HG02884 (cell line): ENCODE data around the gene PFN3.
"Not testable (repeated sequence)": the region's sequence is repeated elsewhere in the genome, so short reads cannot be mapped to it uniquely, and the experiment has no call there.

Experiments
- ATAC-seq: cut with Tn5 transposase; IDR thresholded peaks from one replicate; pipeline ENCODE4 v1.9.1; 2021; ENCODE audit warnings: mild to moderate bottlenecking, moderate library complexity; ENCODE audit not compliant: unreplicated experiment

Gene PFN3

DNA sequence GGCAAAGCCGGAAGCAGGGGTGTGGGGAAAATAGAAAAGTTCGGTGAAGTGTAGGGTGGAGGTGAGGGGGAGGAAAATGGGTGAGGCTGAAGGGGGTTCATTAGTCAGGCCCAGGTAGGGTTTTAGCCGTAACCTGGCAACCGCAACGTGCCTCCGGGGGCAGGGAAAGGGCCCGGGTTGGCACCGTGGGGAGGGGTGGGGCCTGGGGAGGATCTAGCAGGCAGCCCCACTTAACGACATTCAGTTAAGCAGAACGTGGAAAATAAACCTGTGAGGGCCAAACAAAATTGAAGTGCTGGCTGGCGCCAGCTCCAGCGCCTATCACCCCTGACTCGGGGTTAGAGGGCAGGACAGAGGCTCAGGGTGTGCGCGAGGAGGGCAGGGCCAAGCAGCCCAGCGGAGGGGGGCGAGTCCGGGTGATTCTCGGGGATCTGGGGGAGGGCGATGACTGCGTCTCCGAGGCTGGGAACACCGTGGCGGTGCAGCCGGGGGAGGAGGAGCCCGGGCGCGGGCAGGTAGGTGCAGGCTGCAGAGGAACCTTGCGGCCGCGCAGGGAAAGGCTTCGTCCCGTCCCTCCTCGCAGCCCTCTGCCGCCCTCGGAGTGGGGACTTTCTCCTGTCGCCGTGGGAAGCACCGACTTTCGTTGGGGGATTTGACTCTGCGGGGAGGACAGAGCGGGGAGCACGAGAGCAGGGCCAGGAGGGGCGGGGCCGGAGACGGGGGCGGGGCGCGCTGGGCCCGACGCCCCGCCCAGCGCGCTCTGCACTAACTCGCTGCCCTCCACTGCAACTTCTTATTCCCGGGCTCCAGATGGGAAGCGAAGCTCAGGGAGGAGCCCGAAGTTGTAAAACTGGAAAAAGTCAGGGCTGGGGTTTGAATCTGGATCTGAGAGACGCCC lies 37.6 kb downstream of the PFN3 start:
- ATAC-seq = peak; percentile 43

DNA sequence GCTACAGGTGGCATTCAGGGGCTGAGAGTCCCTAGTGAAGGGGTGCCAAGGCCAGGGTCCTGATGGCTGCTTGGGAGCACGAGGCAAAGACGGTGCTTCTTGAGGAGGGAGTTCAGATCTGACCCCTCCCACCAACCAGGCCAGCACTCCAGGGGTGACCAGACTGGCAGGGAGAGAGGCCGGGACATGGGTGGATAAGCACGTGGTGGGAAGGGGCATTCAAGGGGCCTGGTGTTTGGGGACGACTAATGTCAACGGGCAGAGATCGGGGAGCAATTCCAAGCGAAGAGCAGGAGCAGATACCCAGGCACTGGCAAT lies 38.2 kb downstream of the PFN3 start:
- ATAC-seq = no peak

- no peak for ATAC-seq
Observed at GRCh38 chr5:177361418-177362291, 38.8 kb downstream of the PFN3 start.

DNA sequence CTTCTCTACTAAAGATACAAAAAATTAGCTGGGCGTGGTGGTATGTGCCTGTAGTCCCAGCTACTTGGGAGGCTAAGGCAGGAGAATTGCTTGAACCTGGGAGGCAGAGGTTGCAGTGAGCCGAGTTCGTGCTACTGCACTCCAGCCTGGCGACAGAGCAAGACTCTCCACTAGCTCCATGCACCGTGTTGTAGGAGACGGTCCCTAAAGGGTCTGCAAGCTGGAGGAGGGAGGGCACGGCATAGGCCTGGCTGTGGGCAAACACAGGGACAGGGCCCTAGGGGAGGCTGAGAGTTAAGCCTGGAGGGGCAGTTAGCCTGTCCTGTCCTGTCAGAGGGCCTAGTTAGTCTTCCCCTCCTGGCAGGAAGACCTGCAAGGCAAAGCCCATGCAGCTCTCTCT lies 39.7 kb downstream of the PFN3 start:
- not testable (repeated sequence) for ATAC-seq

DNA sequence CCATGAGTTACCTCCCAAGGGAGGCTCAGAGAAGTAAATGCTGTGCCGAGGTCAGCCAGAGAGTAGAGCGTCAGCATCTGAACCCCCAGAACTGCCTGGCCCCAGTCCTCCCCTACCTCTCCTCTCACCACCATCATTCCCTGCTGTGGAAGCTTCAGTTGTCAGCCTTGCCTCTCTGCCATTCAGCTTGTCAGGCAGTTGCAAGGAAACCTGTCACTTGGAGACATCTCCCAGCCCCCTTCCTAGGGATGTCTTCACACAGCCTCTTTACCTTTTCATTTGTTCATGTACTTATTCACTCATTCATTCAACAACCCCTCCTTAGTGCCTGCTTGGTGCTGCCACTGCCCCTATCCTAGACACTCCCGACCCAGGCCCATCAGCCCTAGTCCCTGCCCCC lies 40.6 kb downstream of the PFN3 start:
- ATAC-seq = no peak

DNA sequence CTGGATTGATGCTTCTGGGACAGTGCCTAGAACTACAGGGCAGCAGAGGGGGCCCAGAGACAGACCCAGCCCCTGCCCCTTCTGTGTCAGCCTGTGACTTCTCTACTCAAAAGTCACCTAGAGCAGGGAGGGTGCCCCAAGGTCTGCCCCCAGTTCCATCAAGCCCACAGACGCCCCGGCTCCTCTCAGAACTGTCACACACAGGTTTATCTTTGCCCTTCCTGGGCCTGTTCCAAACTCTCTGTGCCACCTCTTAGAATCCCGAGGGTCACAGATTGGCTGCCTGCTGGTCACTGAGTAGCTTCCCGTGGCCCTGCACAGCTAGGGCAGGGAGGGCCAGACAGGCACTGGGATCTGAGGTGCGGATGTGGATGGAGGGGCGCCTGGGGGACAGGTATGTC lies 41.0 kb downstream of the PFN3 start:
- ATAC-seq = no peak

- ATAC-seq = no peak
Observed at GRCh38 chr5:177358370-177358819, 42.1 kb downstream of the PFN3 start.

DNA sequence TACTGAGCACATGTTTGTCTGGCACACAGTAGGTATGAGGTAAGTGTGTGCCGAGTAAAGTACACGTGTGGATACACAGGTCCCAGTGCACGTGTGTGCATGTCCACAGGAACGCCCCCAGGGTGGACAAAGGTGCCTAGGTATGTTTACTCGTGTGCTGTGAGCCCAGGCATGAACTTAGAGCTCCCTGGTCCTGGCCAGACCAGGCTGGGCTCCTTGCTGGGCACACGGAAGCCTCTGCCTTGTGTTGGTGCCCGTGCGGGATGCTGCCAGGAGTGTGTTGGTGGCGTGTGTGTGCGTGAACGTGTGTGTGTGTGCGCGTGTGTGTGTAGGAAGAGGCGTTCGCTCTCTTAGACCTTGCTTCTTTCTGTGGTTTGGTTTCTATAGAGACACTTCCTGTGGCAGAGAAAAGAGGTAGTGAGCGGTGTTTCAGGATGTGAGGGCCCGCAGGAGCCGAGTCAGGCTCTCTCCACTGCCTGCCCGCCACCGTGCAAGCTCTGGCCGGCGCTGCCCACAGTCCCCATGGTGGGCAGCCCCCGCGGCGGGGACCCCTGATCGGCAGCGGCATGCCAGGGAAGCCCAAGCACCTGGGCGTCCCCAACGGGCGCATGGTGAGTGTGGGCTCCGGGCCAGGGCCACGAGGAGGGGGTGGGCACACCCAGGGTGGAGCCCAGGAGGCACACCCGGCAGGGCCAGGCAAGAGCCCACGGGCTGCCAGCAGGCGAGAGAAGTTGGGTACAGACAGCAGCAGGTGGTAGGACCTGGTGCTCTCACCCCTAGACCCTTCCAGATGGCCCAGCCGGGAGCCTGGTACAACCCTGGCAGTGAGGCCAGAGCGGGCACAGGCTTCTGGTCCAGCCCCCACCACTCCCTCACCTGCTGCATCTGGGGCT lies 42.8 kb downstream of the PFN3 start, which contains the start of gene RGS14:
Gene RGS14 (plus strand): TSS at position 466 of the 893 bp plus-strand sequence. CDS start 101 bp downstream, at position 567.
- peak; percentile 91 for ATAC-seq

- ATAC-seq = no peak
Observed at GRCh38 chr5:177357146-177357458, 43.4 kb downstream of the PFN3 start.

DNA sequence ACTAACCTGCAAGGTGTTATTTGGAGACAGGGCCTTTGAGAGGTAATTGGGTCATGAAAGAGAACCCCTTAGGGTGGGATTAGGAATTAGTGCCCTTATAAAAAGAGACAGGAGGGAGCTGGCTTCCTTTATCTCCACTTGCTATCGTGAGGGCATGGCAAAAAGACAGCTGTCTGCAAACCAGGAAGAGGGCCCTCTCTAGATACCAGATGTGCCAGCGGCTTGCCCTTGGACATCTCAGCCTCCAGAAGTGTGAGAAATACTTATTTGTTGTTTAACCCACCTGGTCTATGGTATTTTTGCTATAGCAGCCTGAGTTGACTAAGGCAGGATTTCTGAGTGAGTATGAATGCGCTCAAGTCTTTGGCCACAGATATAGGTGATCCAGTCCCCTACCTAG lies 43.7 kb downstream of the PFN3 start:
- ATAC-seq = no peak

- ATAC-seq = no peak
Observed at GRCh38 chr5:177355868-177356168, 44.6 kb downstream of the PFN3 start.

GRCh38 chr5:177355162-177355867 lies 45.1 kb downstream of the PFN3 start:
- no peak for ATAC-seq

DNA sequence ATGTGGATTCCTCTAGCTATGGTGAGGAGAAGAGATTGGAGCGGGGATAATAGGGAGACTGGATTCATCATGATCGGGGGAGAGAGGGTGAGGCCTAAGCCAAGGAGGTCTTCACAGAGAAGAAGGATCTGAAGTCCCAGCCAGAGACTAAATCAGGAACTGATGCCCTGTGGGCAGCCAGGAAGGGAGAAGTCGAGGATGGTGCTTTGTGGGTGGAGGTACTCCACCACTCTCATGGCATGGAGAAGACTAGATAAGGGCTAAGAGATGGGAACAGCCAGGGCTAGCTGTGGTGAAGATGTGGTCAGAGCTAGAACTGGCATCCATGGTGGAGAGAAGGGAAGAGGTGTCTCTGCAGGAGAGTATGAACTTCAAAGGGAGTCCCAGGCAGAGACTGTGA lies 45.8 kb downstream of the PFN3 start:
- no peak for ATAC-seq

- ATAC-seq = no peak
Observed at GRCh38 chr5:177354256-177354655, 46.2 kb downstream of the PFN3 start.

GRCh38 chr5:177353093-177353492 lies 47.4 kb downstream of the PFN3 start:
- ATAC-seq = no peak

- ATAC-seq = peak; percentile 88
Observed at GRCh38 chr5:177351392-177352329, 48.8 kb downstream of the PFN3 start, which contains the start of gene LMAN2. LMAN2 (minus strand) TSS chr5:177351668; CDS start chr5:177351647, 21 bp downstream.

GRCh38 chr5:177350776-177351391 lies 49.6 kb downstream of the PFN3 start:
- no peak for ATAC-seq
